H1 (cell line): ENCODE results near the gene METTL14. TPM values are rescaled to one million over a fixed set of nuclear protein-coding genes. Genes with fewer than 3 reads are reported as not detected.

Experiments used
- RXRA ChIP-seq: IDR thresholded peaks from 2 replicates; pipeline ENCODE4 v1.6.1; 2011; ENCODE audit warnings: low read depth, mild to moderate bottlenecking, low read length, moderate library complexity; ENCODE audit not compliant: insufficient read depth
- SP1 ChIP-seq: IDR thresholded peaks from 2 replicates; pipeline ENCODE4 v1.6.1; 2011; ENCODE audit warnings: low read depth, low read length
- SP4 ChIP-seq: IDR thresholded peaks from 2 replicates; pipeline ENCODE4 v1.6.1; 2012; ENCODE audit warnings: low read length, inconsistent platforms
- TAF1 ChIP-seq: IDR thresholded peaks from 2 replicates; pipeline ENCODE4 v1.6.1; 2011; ENCODE audit warnings: mild to moderate bottlenecking, low read depth, low read length
- polyA plus RNA-seq, 7 experiments: library from polyadenylated mRNA; depleted of rRNA in 3 of 7; stranded (reverse) in 5 of 7; unstranded in 2 of 7; fragments of >200 nt in 5 of 7; fragments of 200-250 nt in 2 of 7; gene quantifications; 1 replicate in 5 of 7; 2 replicates in 1 of 7; 4 replicates in 1 of 7; pipeline versions ENCODE4 v1.2.1 to v1.2.3, GENCODE V29; 2011 to 2013; ENCODE audit warnings: missing spikeins in 2 of 7, mixed read lengths in 2 of 7
- total RNA-seq: library from RNA; stranded (reverse); fragmentation: NEBNext Ultra II Directional; extraction: Animal tissue kit (Norgen Biotek cat#: 25700); gene quantifications from 2 replicates; pipeline ENCODE4 v1.2.1, GENCODE V29; 2021

METTL14 gene
- total and polyA plus RNA-seq, 2 of the 8 experiments (the other 6 are each of a cell fraction or from before 2014, with no cell fraction given): 8.8 to 57.3 TPM

DNA sequence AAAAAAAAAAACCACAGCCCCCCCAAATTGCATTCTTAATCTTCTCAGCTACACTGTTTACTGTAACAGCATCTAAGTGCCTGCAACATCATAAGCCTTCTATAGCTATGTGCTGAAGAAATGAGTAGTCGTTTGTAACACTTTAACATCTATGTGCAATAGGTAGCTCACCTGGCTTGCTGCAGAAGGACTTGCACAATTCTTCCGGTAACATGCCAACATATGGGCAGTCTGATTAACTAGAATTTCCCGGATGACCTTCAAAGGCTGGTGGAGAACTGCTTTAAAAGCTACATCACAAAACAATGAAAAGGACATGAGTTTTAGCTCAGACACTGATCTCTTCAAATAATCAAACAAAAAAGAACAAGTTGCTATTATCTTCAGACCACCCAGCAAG, 52.9 kb downstream of the METTL14 start (continued):
- TF ChIP-seq TAF1 (no peak), SP1 (no peak), RXRA (no peak), SP4 (no peak)
